BLaER1 treated with 17β-estradiol and CSF1 and Interleukin-3, amounts not matched to agents 10 nM and 100 nM (cell line): ENCODE data around the gene MYO10.
A peak's percentile ranks its signal among the peaks of the same experiment; 100 is the strongest.

Experiments used
- H3K27ac ChIP-seq, 11 experiments: shearing (Covaris generic); formaldehyde crosslinking; 2 replicates each; pipeline ENCODE4 v1.8.1; 2022
- H3K27me3 ChIP-seq, 11 experiments: shearing (Covaris generic); formaldehyde crosslinking; 2 replicates each; pipeline ENCODE4 v1.8.1; 2022
- H3K36me3 ChIP-seq, 11 experiments: shearing (Covaris generic); formaldehyde crosslinking; 2 replicates each; pipeline ENCODE4 v1.8.1; 2022
- H3K4me1 ChIP-seq, 10 experiments: shearing (Covaris generic); formaldehyde crosslinking; 2 replicates each; pipeline ENCODE4 v1.8.1; 2022
- H3K4me2 ChIP-seq, 11 experiments: shearing (Covaris generic); formaldehyde crosslinking; 2 replicates each; pipeline ENCODE4 v1.8.1; 2022
- H3K4me3 ChIP-seq, 10 experiments: shearing (Covaris generic); formaldehyde crosslinking; 2 replicates each; pipeline ENCODE4 v1.8.1; 2022
- H3K9ac ChIP-seq, 11 experiments: shearing (Covaris generic); formaldehyde crosslinking; 2 replicates each; pipeline ENCODE4 v1.8.1; 2022
- H3K9me3 ChIP-seq, 11 experiments: shearing (Covaris generic); formaldehyde crosslinking; replicated peaks in 1 of 11; 2 replicates each; pipeline ENCODE4 v1.8.1; 2022
- H4K20me1 ChIP-seq, 11 experiments: shearing (Covaris generic); formaldehyde crosslinking; 2 replicates each; pipeline ENCODE4 v1.8.1; 2022
- Cebpa-rat ChIP-seq, 11 experiments: shearing (Covaris generic); IDR thresholded peaks; 2 replicates each; pipeline ENCODE4 v1.8.1; 2022

MYO10 gene

GRCh38 chr5:16857635-16858034 is 78.5 kb downstream of the MYO10 start:
- Histone ChIP-seq H3K27ac (peak overlapping the region in 4 of 11 experiments; percentile 49 to 71 (median 66); a peak in 3 of 22 replicates), H3K9me3 (peaks cover 11 to 19% (median 15%) of the 10 kb centered on the region in 11 experiments), H3K9ac (no peak overlapping the region), H3K27me3 (no peaks in the 10 kb centered on the region), H3K4me1 (peaks cover 5 to 61% (median 45%) of the 10 kb centered on the region in 10 experiments; a peak in 18 of 20 replicates), H3K36me3 (no peaks in the 10 kb centered on the region; a peak in 1 of 22 replicates), H3K4me3 (no peak overlapping the region), H3K4me2 (peak overlapping the region in 3 of 11 experiments; percentile 60 to 73 (median 70); a peak in 2 of 22 replicates), H4K20me1 (no peaks in the 10 kb centered on the region)
- no peak for TF ChIP-seq Cebpa-rat (IDR thresholded peaks at IDR 0.05)

GRCh38 chr5:16856531-16856930 is 79.6 kb downstream of the MYO10 start:
- Histone ChIP-seq H3K36me3 (no peaks in the 10 kb centered on the region; a peak in 1 of 22 replicates), H3K9me3 (peaks cover 11 to 19% (median 15%) of the 10 kb centered on the region in 11 experiments), H3K27ac (peak overlapping the region in 6 of 11 experiments; percentile 5 to 75 (median 68); a peak in 11 of 22 replicates), H3K4me1 (peaks cover 5 to 68% (median 55%) of the 10 kb centered on the region in 10 experiments; a peak in 18 of 20 replicates), H3K27me3 (no peaks in the 10 kb centered on the region), H3K4me2 (peak overlapping the region; percentile 13 to 75 (median 61); a peak in 20 of 22 replicates), H3K9ac (peak overlapping the region in 2 of 11 experiments; percentile 38 to 51; a peak in 3 of 22 replicates), H3K4me3 (no peak overlapping the region), H4K20me1 (no peaks in the 10 kb centered on the region)
- no peak for TF ChIP-seq Cebpa-rat (IDR thresholded peaks at IDR 0.05)

- H3K9me3 ChIP-seq: peaks cover 11 to 19% (median 15%) of the 10 kb centered on the region in 11 experiments
- H4K20me1 ChIP-seq: no peaks in the 10 kb centered on the region
- no peaks in the 10 kb centered on the region; a peak in 1 of 22 replicates for H3K36me3 ChIP-seq
- TF ChIP-seq Cebpa-rat (IDR thresholded peaks at IDR 0.05): no peak
- H3K4me2 ChIP-seq: peak overlapping the region; percentile 14 to 75 (median 61); a peak in 19 of 22 replicates
- peak overlapping the region in 6 of 11 experiments; percentile 5 to 75 (median 68); a peak in 11 of 22 replicates for H3K27ac ChIP-seq
- H3K9ac ChIP-seq: peak overlapping the region in 4 of 11 experiments; percentile 33 to 51 (median 44); a peak in 6 of 22 replicates
- H3K4me3 ChIP-seq: no peak overlapping the region
- no peaks in the 10 kb centered on the region for H3K27me3 ChIP-seq
- H3K4me1 ChIP-seq: peaks cover 5 to 71% (median 57%) of the 10 kb centered on the region in 10 experiments; a peak in 18 of 20 replicates
These were observed 80.2 kb downstream of the MYO10 start for GRCh38 chr5:16855898-16856297.

GRCh38 chr5:16855485-16855884 is 80.6 kb downstream of the MYO10 start:
- Histone ChIP-seq H3K4me3 (no peak overlapping the region), H3K9me3 (peaks cover 11 to 19% (median 15%) of the 10 kb centered on the region in 11 experiments), H3K9ac (peak overlapping the region in 4 of 11 experiments; percentile 33 to 51 (median 44); a peak in 5 of 22 replicates), H4K20me1 (no peaks in the 10 kb centered on the region), H3K27ac (peak overlapping the region in 6 of 11 experiments; percentile 5 to 75 (median 68); a peak in 11 of 22 replicates), H3K4me1 (peaks cover 5 to 68% (median 56%) of the 10 kb centered on the region in 10 experiments; a peak in 18 of 20 replicates), H3K27me3 (no peaks in the 10 kb centered on the region), H3K4me2 (peak overlapping the region in 10 of 11 experiments; percentile 14 to 75 (median 64); a peak in 19 of 22 replicates), H3K36me3 (no peaks in the 10 kb centered on the region; a peak in 1 of 22 replicates)
- no peak for TF ChIP-seq Cebpa-rat (IDR thresholded peaks at IDR 0.05)

GRCh38 chr5:16854351-16854750 is 81.7 kb downstream of the MYO10 start:
- TF ChIP-seq Cebpa-rat (IDR thresholded peaks at IDR 0.05): no peak
- H3K36me3 ChIP-seq: no peaks in the 10 kb centered on the region; a peak in 1 of 22 replicates
- H3K27me3 ChIP-seq: no peaks in the 10 kb centered on the region
- H4K20me1 ChIP-seq: no peaks in the 10 kb centered on the region
- H3K9me3 ChIP-seq: peaks cover 8 to 16% (median 11%) of the 10 kb centered on the region in 11 experiments
- peaks cover 5 to 57% (median 48%) of the 10 kb centered on the region in 10 experiments; a peak in 18 of 20 replicates for H3K4me1 ChIP-seq
- H3K9ac ChIP-seq: peak overlapping the region in 1 of 11 experiments; percentile 51; a peak in 2 of 22 replicates
- peak overlapping the region in 4 of 11 experiments; percentile 66 to 75 (median 71); a peak in 8 of 22 replicates for H3K27ac ChIP-seq
- peak overlapping the region in 6 of 11 experiments; percentile 60 to 75 (median 72); a peak in 12 of 22 replicates for H3K4me2 ChIP-seq
- no peak overlapping the region for H3K4me3 ChIP-seq

GRCh38 chr5:16853518-16853917 is 82.6 kb downstream of the MYO10 start:
- no peak for TF ChIP-seq Cebpa-rat (IDR thresholded peaks at IDR 0.05)
- no peak overlapping the region for H3K4me3 ChIP-seq
- peaks cover 5 to 57% (median 48%) of the 10 kb centered on the region in 10 experiments; a peak in 18 of 20 replicates for H3K4me1 ChIP-seq
- H3K9me3 ChIP-seq: peaks cover 0 to 8% (median 2%) of the 10 kb centered on the region in 11 experiments; a peak in 17 of 22 replicates
- peak overlapping the region in 1 of 11 experiments; percentile 14; a peak in 1 of 22 replicates for H3K4me2 ChIP-seq
- H3K9ac ChIP-seq: no peak overlapping the region
- peak overlapping the region in 2 of 11 experiments; percentile 19 to 51; a peak in 2 of 22 replicates for H3K27ac ChIP-seq
- H3K27me3 ChIP-seq: no peaks in the 10 kb centered on the region
- no peaks in the 10 kb centered on the region for H4K20me1 ChIP-seq
- no peaks in the 10 kb centered on the region for H3K36me3 ChIP-seq

- H3K9me3 ChIP-seq: peaks cover 0 to 1% (median 0%) of the 10 kb centered on the region in 11 experiments; a peak in 1 of 22 replicates
- H3K4me2 ChIP-seq: peak overlapping the region in 8 of 11 experiments; percentile 10 to 54 (median 34); a peak in 13 of 22 replicates
- no peaks in the 10 kb centered on the region for H3K27me3 ChIP-seq
- no peak overlapping the region for H3K9ac ChIP-seq
- H3K4me1 ChIP-seq: peaks cover 5 to 50% (median 47%) of the 10 kb centered on the region in 10 experiments; a peak in 18 of 20 replicates
- no peaks in the 10 kb centered on the region for H3K36me3 ChIP-seq
- no peak overlapping the region for H3K4me3 ChIP-seq
- H4K20me1 ChIP-seq: no peaks in the 10 kb centered on the region
- H3K27ac ChIP-seq: peak overlapping the region in 3 of 11 experiments; percentile 32 to 50 (median 46); a peak in 6 of 22 replicates
- TF ChIP-seq Cebpa-rat (IDR thresholded peaks at IDR 0.05): no peak
These were observed 83.7 kb downstream of the MYO10 start for GRCh38 chr5:16852251-16853005.

GRCh38 chr5:16849775-16850174 is 86.3 kb downstream of the MYO10 start:
- Histone ChIP-seq H3K36me3 (no peaks in the 10 kb centered on the region), H3K4me2 (no peak overlapping the region)

More at GRCh38 chr5:16849775-16850174, 86.3 kb downstream of the MYO10 start:
- no peaks in the 10 kb centered on the region for H3K9me3 ChIP-seq
- no peaks in the 10 kb centered on the region for H4K20me1 ChIP-seq
- H3K27ac ChIP-seq: no peak overlapping the region
- H3K4me3 ChIP-seq: no peak overlapping the region
- H3K27me3 ChIP-seq: no peaks in the 10 kb centered on the region
- no peak overlapping the region for H3K9ac ChIP-seq
- peaks cover 0 to 47% (median 36%) of the 10 kb centered on the region in 10 experiments; a peak in 14 of 20 replicates for H3K4me1 ChIP-seq
- no peak for TF ChIP-seq Cebpa-rat (IDR thresholded peaks at IDR 0.05)
